Stomach (tissue), 4 donors: ENCODE data around the gene NFATC1.

ENCODE experiments used
- POLR2A ChIP-seq, 4 donors: fragments of 450-650 bp; IDR thresholded peaks; one replicate each; pipeline ENCODE4 v1.6.1; 2016; ENCODE audit warnings: antibody characterized with exemption in 4 of 4, control low read depth in 2 of 4, mild to moderate bottlenecking in 1 of 4, moderate library complexity in 1 of 4
- TF ChIP-seq, protein P1 (sequence below), 7 experiments: fragments of 450-650 bp in 4 of 7; fragments of 200-600 bp in 3 of 7; sonication (generic) in 3 of 7; IDR thresholded peaks; one replicate each; pipeline ENCODE4 v1.5.1; 2016 to 2019; ENCODE audit warnings: antibody characterized with exemption in 7 of 7, control low read depth in 2 of 7, mild to moderate bottlenecking in 1 of 7

DNA sequence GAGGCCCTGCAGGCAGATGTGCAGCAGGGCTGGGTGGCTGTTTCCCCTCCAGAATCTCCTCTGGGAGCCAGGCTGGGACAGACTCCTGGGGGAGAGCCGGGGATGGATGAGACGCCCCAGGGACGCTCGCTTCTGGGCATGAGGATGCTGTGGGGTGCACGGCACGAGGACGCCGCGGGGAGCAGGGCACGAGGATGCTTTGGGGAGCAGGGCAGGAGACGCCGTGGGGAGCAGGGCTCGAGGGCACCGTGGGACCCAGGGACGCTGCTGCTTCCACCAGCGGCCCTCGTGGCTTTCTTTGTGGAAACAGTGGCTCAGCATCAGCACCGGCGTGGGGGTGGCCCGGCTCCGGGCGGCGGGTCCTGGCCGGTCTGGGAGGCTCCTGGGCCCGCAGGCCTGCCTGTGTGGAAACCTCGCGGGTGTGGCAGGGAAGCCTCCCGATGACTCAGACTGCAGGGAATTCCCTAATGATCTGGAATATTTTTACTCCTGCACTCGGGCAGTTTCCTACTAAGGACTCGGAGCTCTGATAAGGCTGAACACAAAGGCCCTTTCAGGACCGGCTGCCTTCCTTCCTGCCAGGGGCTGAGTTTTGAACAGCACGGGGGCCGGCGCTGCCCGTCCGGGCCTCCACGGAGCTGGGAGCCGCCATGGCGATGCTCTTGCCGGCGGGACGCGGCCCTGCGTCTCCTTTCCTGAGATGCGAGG, 62.6 kb downstream of the NFATC1 start:
- TF ChIP-seq, protein P1, sequence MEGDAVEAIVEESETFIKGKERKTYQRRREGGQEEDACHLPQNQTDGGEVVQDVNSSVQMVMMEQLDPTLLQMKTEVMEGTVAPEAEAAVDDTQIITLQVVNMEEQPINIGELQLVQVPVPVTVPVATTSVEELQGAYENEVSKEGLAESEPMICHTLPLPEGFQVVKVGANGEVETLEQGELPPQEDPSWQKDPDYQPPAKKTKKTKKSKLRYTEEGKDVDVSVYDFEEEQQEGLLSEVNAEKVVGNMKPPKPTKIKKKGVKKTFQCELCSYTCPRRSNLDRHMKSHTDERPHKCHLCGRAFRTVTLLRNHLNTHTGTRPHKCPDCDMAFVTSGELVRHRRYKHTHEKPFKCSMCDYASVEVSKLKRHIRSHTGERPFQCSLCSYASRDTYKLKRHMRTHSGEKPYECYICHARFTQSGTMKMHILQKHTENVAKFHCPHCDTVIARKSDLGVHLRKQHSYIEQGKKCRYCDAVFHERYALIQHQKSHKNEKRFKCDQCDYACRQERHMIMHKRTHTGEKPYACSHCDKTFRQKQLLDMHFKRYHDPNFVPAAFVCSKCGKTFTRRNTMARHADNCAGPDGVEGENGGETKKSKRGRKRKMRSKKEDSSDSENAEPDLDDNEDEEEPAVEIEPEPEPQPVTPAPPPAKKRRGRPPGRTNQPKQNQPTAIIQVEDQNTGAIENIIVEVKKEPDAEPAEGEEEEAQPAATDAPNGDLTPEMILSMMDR (IDR thresholded peaks at IDR 0.05) = no peak
- no peak for TF ChIP-seq POLR2A (IDR thresholded peaks at IDR 0.05)
